ENCODE measurements around the gene TMEM217. TPM values are rescaled to one million over a fixed set of nuclear protein-coding genes. Genes with fewer than 3 reads are reported as not detected.

Gene TMEM217
- total and polyA plus RNA-seq, 9 donors: 0.34 to 1.3 (median 0.80) TPM

DNA sequence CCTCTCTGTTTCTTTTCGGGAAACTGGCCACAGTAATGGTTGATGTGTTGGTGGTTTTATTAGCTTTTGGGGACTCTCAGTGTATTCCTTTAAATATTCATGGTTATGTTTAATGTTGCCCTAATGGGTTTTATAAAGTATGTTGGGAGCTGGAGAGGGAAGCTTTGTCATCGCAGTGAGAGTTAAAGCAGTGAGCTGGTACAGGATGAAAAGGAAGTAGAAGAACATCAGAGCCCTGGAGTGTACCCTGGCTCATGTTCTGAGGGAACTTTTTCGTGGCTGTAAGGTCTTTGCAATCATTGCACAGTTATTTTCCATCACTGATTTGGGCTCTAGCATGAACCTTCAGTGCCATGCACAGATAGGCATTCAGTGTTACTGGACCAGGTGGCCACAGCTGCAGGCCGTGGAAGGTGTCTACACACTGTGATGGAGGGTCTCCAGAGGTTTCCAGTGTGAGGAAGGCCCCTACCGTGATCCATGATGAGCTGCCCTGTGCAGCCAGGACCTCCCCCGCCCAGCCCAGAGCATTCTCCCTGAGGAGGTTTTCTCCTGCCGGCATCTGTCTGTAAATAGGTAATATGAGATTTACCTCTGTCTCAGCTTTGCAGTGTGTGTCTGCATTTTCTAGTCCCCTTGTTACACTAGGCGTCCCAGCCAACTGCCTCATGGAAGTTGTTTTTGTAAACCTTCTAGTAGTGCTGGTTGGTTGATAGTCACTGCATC is 22.4 kb upstream of the TMEM217 start:
- no peaks in the 10 kb centered on the region for H3K9me3 ChIP-seq (replicated peaks; ENCODE audit: control insufficient read depth, low read depth, low read length)
- 38% methylated on average over 2 of the region's 8 CpGs for WGBS (ENCODE audit: insufficient coverage)
- H3K27me3 ChIP-seq (ENCODE audit: control insufficient read depth, insufficient read depth, low read length): no peaks in the 10 kb centered on the region
- no peak overlapping the region for H3K4me3 ChIP-seq (ENCODE audit: low read length)
- H3K36me3 ChIP-seq (ENCODE audit: control insufficient read depth, insufficient read depth, low read length): peaks cover 33% of the 10 kb centered on the region
- DNase-seq: no peak
- no peak overlapping the region for H3K27ac ChIP-seq (ENCODE audit: low read length)
- H3K4me1 ChIP-seq (ENCODE audit: control insufficient read depth, insufficient read depth, low read length): peaks cover 48% of the 10 kb centered on the region

DNA sequence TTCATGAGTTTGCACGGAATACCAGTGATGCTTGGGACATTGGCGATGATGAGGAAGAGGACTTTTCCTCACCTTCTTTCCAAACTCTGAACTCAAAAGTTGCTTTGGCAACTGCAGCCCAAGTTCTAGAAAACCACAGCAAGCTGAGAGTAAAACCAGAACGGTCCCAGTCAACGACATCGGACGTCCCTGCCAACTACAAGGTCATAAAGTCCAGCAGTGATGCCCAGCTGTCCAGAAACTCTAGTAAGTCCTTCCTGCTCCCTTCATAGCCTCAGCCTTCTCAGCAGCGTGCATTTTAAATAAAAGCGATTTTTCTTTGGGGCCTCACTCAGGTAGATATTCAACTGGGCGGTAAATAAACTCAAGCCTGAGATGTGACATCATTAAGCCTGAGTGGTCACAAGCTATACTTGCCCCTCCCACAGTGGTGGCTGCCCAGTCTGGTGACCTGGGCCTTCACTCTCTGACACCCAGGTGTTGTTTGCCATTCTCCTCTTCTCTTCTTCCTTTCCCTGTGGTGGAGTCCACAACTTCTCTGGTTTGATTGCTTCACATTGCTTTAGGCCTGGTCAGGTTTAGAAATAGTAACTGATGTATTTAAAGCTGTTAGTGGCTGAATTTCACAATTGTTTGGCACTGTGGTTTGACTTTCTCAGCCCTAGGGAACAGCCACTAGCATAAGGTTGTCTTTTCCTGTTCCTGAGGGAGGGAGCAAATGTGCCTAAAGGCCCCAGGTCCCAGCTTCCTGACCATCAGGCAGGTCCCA is 21.6 kb upstream of the TMEM217 start:
- Histone ChIP-seq H3K4me1 (ENCODE audit: control insufficient read depth, insufficient read depth, low read length) (peaks cover 42% of the 10 kb centered on the region), H3K36me3 (ENCODE audit: control insufficient read depth, insufficient read depth, low read length) (peaks cover 28% of the 10 kb centered on the region), H3K4me3 (ENCODE audit: low read length) (no peak overlapping the region), H3K27ac (ENCODE audit: low read length) (no peak overlapping the region), H3K27me3 (ENCODE audit: control insufficient read depth, insufficient read depth, low read length) (no peaks in the 10 kb centered on the region), H3K9me3 (replicated peaks; ENCODE audit: control insufficient read depth, low read depth, low read length) (no peaks in the 10 kb centered on the region)
- DNase-seq: peak; percentile 42
- WGBS (ENCODE audit: insufficient coverage): 78% methylated on average over 9 of the region's 9 CpGs

DNA sequence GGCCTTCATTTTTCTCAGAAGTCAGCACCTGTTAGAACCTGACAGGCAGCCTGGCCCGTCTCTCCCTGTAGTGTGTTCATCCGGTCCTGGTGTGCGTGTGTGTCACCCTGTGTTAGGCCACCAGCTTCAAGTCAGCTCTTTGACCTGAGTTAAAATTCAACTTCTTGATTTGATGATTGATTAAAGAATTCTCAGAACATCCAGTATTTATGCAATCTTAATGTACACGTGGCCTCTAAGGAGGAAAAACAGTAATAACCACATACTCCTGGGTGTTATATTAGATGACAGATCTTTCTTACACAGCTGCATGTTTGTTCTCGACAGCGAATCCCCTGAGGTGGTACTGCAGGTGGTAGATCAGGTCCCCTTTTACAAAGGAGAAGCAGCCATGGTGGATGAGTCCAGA is 19.1 kb upstream of the TMEM217 start:
- H3K9me3 ChIP-seq (replicated peaks; ENCODE audit: control insufficient read depth, low read depth, low read length): no peaks in the 10 kb centered on the region
- DNase-seq: no peak
- peaks cover 17% of the 10 kb centered on the region for H3K4me1 ChIP-seq (ENCODE audit: control insufficient read depth, insufficient read depth, low read length)
- H3K4me3 ChIP-seq (ENCODE audit: low read length): no peak overlapping the region
- no peaks in the 10 kb centered on the region for H3K27me3 ChIP-seq (ENCODE audit: control insufficient read depth, insufficient read depth, low read length)
- H3K27ac ChIP-seq (ENCODE audit: low read length): no peak overlapping the region
- H3K36me3 ChIP-seq (ENCODE audit: control insufficient read depth, insufficient read depth, low read length): peaks cover 11% of the 10 kb centered on the region
- no CpG with 5 or more reads among the region's 6 CpGs for WGBS (ENCODE audit: insufficient coverage)

DNA sequence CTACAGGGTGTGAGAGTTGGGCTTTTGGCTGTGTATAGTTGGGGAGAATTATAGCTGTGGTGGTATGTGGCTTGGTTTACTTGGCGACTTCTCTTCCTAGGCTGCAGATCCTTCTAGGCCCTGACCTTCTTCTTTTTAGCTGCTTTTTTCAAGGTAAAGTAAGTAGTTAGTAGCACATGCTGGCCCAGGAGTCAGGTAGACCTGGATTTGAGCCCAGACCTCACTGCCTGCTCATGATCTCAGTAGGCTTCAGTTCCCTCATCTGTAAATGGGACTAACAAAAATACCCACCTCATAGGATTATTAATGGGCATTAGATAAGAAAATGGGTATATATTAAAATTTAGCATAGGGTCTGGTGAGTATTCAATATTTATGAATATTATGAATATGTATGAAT is 17.4 kb upstream of the TMEM217 start:
- 100% methylated on average over 1 of the region's 1 CpG for WGBS (ENCODE audit: insufficient coverage)
- Histone ChIP-seq H3K9me3 (replicated peaks; ENCODE audit: control insufficient read depth, low read depth, low read length) (no peaks in the 10 kb centered on the region), H3K4me3 (ENCODE audit: low read length) (no peak overlapping the region), H3K36me3 (ENCODE audit: control insufficient read depth, insufficient read depth, low read length) (peaks cover 12% of the 10 kb centered on the region), H3K27me3 (ENCODE audit: control insufficient read depth, insufficient read depth, low read length) (no peaks in the 10 kb centered on the region), H3K27ac (ENCODE audit: low read length) (no peak overlapping the region), H3K4me1 (ENCODE audit: control insufficient read depth, insufficient read depth, low read length) (peaks cover 7% of the 10 kb centered on the region)
- no peak for DNase-seq

DNA sequence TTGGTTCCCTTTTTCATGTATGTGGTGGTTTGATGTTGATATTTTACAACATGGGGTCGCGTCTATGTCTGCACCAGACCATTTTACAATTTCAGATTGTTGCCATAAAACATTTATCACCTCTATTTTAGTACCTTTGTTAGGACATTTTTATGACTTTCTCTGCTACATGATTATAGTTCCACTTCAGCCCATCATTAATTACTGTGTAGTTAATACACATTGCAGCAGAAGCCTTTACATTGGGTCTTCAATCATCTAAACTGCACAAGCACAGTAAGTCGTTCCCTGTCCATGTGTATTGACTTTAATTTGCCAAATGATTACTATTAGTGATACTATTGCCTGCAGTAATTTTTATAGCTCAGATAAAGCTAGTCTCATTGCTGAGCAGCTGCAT is 15.7 kb upstream of the TMEM217 start:
- H3K27me3 ChIP-seq (ENCODE audit: control insufficient read depth, insufficient read depth, low read length): no peaks in the 10 kb centered on the region
- no CpG with 5 or more reads among the region's 3 CpGs for WGBS (ENCODE audit: insufficient coverage)
- no peaks in the 10 kb centered on the region for H3K4me1 ChIP-seq (ENCODE audit: control insufficient read depth, insufficient read depth, low read length)

DNA sequence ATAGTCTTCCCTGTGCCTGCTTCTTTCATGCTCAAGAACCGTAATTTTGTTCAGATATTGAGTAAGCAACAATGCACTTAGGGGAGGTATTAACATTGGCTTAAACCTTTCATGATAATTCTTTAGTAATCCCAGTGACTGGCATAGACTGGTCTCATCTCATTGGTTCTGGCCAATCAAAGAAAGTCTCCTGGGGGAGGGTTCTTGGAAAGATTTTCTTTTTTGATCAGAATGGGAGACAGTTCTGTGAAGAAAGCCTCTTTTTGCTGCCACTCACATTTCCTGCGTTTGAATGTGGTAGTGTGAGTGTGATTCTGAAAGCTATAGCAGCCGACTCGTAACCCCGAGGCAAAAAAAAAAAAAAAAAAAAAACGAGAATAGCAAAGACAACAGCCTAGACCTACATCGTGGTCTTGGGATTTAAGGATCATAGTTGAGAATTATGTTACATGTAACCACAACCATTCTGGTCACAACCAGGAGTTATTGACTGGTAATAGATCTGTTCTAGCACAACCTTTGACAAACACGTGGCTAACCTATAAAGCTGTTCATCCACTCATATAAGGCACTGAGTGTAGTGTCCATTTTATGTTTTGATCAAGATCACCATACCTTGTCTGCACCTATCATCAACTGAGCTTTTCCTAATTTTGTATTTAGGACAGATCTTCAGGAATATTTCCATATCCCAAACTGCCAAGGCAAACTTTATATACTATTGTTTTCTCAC is 15.1 kb upstream of the TMEM217 start:
- H3K4me1 ChIP-seq (ENCODE audit: control insufficient read depth, insufficient read depth, low read length): no peaks in the 10 kb centered on the region
- peaks cover 12% of the 10 kb centered on the region for H3K36me3 ChIP-seq (ENCODE audit: control insufficient read depth, insufficient read depth, low read length)
- H3K27me3 ChIP-seq (ENCODE audit: control insufficient read depth, insufficient read depth, low read length): no peaks in the 10 kb centered on the region
- no CpG with 5 or more reads among the region's 8 CpGs for WGBS (ENCODE audit: insufficient coverage)
- H3K27ac ChIP-seq (ENCODE audit: low read length): no peak overlapping the region
- H3K4me3 ChIP-seq (ENCODE audit: low read length): no peak overlapping the region
- no peaks in the 10 kb centered on the region for H3K9me3 ChIP-seq (replicated peaks; ENCODE audit: control insufficient read depth, low read depth, low read length)
- DNase-seq: no peak

More for the DNA sequence above, 15.7 kb upstream of the TMEM217 start:
- DNase-seq: no peak
- peaks cover 12% of the 10 kb centered on the region for H3K36me3 ChIP-seq (ENCODE audit: control insufficient read depth, insufficient read depth, low read length)
- no peak overlapping the region for H3K4me3 ChIP-seq (ENCODE audit: low read length)
- H3K9me3 ChIP-seq (replicated peaks; ENCODE audit: control insufficient read depth, low read depth, low read length): no peaks in the 10 kb centered on the region
- no peak overlapping the region for H3K27ac ChIP-seq (ENCODE audit: low read length)

DNA sequence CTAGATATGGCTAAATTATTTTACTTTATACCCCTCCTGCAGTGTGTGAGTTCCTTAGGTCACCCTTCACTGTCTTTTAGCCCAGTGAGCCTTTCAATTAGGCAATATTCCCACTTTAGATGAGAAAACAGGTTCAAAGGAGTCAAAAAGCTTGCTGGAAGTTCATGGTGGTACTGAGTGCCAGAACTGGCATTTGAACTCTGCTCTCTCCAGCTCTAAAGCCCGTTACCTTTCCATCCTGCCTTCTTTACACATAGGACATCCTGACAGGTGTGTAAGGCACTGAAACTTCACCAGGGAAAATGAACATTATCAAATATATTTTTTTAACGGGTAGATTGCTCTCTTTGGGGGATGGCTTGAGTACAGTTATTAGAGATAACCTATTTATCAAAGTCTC is 11.2 kb upstream of the TMEM217 start:
- H3K27me3 ChIP-seq (ENCODE audit: control insufficient read depth, insufficient read depth, low read length): no peaks in the 10 kb centered on the region
- no peak for DNase-seq
- H3K4me1 ChIP-seq (ENCODE audit: control insufficient read depth, insufficient read depth, low read length): no peaks in the 10 kb centered on the region
- H3K36me3 ChIP-seq (ENCODE audit: control insufficient read depth, insufficient read depth, low read length): peaks cover 12% of the 10 kb centered on the region
- WGBS (ENCODE audit: insufficient coverage): no CpG with 5 or more reads among the region's 2 CpGs
- H3K9me3 ChIP-seq (replicated peaks; ENCODE audit: control insufficient read depth, low read depth, low read length): no peaks in the 10 kb centered on the region
- no peak overlapping the region for H3K4me3 ChIP-seq (ENCODE audit: low read length)
- H3K27ac ChIP-seq (ENCODE audit: low read length): no peak overlapping the region

DNA sequence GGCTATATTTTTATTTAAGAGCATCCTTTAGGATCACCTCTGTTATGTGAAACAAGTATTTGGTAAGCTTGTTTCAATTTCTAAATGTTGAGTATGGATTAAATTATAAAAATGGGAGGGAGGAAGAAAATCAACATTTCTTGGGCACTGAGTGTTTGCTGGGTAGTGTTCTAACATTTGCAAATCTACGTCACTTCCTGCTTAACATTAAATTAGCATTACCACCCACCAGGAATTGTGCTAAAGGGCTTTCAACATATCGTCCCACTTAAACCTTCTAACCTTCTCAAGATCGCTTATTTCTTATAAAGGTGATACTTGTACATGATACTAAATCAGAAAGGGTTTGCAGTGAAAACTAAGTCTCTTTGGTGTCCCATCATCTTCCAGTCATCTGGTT is 7.9 kb upstream of the TMEM217 start:
- Histone ChIP-seq H3K27ac (ENCODE audit: low read length) (no peak overlapping the region), H3K4me1 (ENCODE audit: control insufficient read depth, insufficient read depth, low read length) (no peaks in the 10 kb centered on the region), H3K9me3 (replicated peaks; ENCODE audit: control insufficient read depth, low read depth, low read length) (no peaks in the 10 kb centered on the region), H3K27me3 (ENCODE audit: control insufficient read depth, insufficient read depth, low read length) (no peaks in the 10 kb centered on the region), H3K36me3 (ENCODE audit: control insufficient read depth, insufficient read depth, low read length) (peaks cover 12% of the 10 kb centered on the region), H3K4me3 (ENCODE audit: low read length) (no peak overlapping the region)
- no CpG with 5 or more reads among the region's 3 CpGs for WGBS (ENCODE audit: insufficient coverage)
- DNase-seq: no peak

DNA sequence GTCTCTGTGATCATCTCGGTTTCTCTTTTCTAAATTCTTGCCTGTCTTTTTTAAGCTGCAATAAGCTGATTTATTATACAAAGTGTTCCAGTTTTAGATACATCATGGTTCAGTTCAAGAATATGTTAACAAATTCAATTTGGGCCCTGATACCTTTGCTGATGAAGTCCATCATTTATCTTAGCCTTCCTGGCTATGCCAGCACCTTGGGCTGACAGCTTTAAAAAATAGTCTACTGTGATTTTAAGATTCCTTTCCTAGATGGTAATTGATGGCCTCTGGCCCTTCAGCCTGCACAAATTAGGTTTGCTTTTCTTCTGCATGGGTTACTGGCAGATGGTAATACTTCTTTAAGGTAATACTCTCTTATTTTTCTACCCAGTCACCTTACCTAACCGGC is 7.1 kb upstream of the TMEM217 start:
- no peak overlapping the region for H3K27ac ChIP-seq (ENCODE audit: low read length)

DNA sequence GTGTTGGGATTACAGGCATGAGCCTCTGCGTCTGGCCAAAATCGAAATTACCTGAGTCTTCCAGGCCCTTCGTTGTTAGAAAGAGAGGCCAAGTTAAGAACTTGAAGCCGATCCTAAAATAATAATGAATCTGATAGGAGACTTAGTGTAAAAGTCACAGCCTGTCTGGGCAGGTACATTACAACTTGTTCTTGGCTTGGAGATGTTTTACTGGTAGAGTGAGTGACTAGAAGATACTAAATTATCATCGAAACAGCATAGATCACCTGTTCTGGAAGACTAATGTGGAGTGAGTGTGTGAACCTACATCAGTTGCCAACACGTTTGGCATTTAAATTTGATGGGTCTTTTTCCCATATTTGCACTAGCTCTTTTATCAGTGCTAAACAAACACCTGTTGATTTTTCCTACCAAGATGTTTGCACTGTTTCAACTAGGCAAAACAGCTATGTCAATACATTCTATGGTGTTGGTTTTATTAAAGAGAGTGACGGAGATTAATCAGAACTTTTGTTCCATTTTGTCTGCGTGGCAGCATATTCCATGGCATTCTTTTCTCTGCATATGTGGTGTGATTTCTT is 4.6 kb upstream of the TMEM217 start:
- no peaks in the 10 kb centered on the region for H3K9me3 ChIP-seq (replicated peaks; ENCODE audit: control insufficient read depth, low read depth, low read length)
- no peak overlapping the region for H3K27ac ChIP-seq (ENCODE audit: low read length)
- no peaks in the 10 kb centered on the region for H3K36me3 ChIP-seq (ENCODE audit: control insufficient read depth, insufficient read depth, low read length)
- no peaks in the 10 kb centered on the region for H3K27me3 ChIP-seq (ENCODE audit: control insufficient read depth, insufficient read depth, low read length)
- H3K4me3 ChIP-seq (ENCODE audit: low read length): no peak overlapping the region
- peaks cover 8% of the 10 kb centered on the region for H3K4me1 ChIP-seq (ENCODE audit: control insufficient read depth, insufficient read depth, low read length)
- WGBS (ENCODE audit: insufficient coverage): 100% methylated on average over 1 of the region's 8 CpGs
- DNase-seq: no peak

More for the DNA sequence above, 7.1 kb upstream of the TMEM217 start:
- WGBS (ENCODE audit: insufficient coverage): no CpG with 5 or more reads among the region's 2 CpGs
- Histone ChIP-seq H3K9me3 (replicated peaks; ENCODE audit: control insufficient read depth, low read depth, low read length) (no peaks in the 10 kb centered on the region), H3K4me1 (ENCODE audit: control insufficient read depth, insufficient read depth, low read length) (no peaks in the 10 kb centered on the region), H3K4me3 (ENCODE audit: low read length) (no peak overlapping the region), H3K27me3 (ENCODE audit: control insufficient read depth, insufficient read depth, low read length) (no peaks in the 10 kb centered on the region), H3K36me3 (ENCODE audit: control insufficient read depth, insufficient read depth, low read length) (peaks cover 7% of the 10 kb centered on the region)
- no peak for DNase-seq
